KMS-11 (cell line): ENCODE data around the gene VSTM2B.

Experiments used
- H2AFZ ChIP-seq: fragments of 200-600 bp; sonication (generic); 2 replicates; pipeline ENCODE4 v1.6.1; 2016; ENCODE audit warnings: antibody characterized with exemption, mixed run types, low read depth
- H3K27ac ChIP-seq: fragments of 200-600 bp; sonication (generic); 2 replicates; pipeline ENCODE4 v1.6.1; 2016; ENCODE audit warnings: mild to moderate bottlenecking, mixed run types
- H3K27me3 ChIP-seq: fragments of 200-600 bp; sonication (generic); 2 replicates; pipeline ENCODE4 v1.6.1; 2017; ENCODE audit warnings: mild to moderate bottlenecking, low read depth, mixed run types, moderate library complexity; ENCODE audit not compliant: insufficient read depth
- H3K36me3 ChIP-seq: fragments of 200-600 bp; sonication (generic); 2 replicates; pipeline ENCODE4 v1.6.1; 2017; ENCODE audit warnings: mild to moderate bottlenecking, mixed run types; ENCODE audit not compliant: insufficient read depth
- H3K4me1 ChIP-seq: fragments of 200-600 bp; sonication (generic); 2 replicates; pipeline ENCODE4 v1.6.1; 2016; ENCODE audit warnings: mild to moderate bottlenecking, low read depth, mixed run types; ENCODE audit not compliant: poor library complexity, severe bottlenecking
- H3K4me2 ChIP-seq: fragments of 200-600 bp; sonication (generic); 2 replicates; pipeline ENCODE4 v1.7.0; 2016; ENCODE audit warnings: mild to moderate bottlenecking, mixed run types
- H3K4me3 ChIP-seq: fragments of 200-600 bp; sonication (generic); IDR thresholded peaks from 2 replicates; pipeline ENCODE4 v1.6.1; 2017; ENCODE audit warnings: low read depth, low read length, mixed read lengths; ENCODE audit not compliant: insufficient read depth
- H3K79me2 ChIP-seq: fragments of 200-600 bp; sonication (generic); 2 replicates; pipeline ENCODE4 v1.6.1; 2016; ENCODE audit warnings: low read depth, mixed run types; ENCODE audit not compliant: insufficient read depth
- H3K9ac ChIP-seq: fragments of 200-600 bp; sonication (generic); 2 replicates; pipeline ENCODE4 v1.6.1; 2016; ENCODE audit warnings: mild to moderate bottlenecking, mixed run types
- H4K20me1 ChIP-seq: fragments of 200-600 bp; sonication (generic); 2 replicates; pipeline ENCODE4 v1.6.1; 2016; ENCODE audit warnings: mild to moderate bottlenecking, mixed run types; ENCODE audit not compliant: insufficient read depth
- CTCF ChIP-seq: fragments of 200-600 bp; sonication (generic); conservative IDR thresholded peaks from 2 replicates; pipeline ENCODE4 v1.6.1; 2017; ENCODE audit warnings: low read depth, mild to moderate bottlenecking, antibody characterized with exemption, low read length, moderate library complexity, mixed read lengths

The VSTM2B gene

DNA sequence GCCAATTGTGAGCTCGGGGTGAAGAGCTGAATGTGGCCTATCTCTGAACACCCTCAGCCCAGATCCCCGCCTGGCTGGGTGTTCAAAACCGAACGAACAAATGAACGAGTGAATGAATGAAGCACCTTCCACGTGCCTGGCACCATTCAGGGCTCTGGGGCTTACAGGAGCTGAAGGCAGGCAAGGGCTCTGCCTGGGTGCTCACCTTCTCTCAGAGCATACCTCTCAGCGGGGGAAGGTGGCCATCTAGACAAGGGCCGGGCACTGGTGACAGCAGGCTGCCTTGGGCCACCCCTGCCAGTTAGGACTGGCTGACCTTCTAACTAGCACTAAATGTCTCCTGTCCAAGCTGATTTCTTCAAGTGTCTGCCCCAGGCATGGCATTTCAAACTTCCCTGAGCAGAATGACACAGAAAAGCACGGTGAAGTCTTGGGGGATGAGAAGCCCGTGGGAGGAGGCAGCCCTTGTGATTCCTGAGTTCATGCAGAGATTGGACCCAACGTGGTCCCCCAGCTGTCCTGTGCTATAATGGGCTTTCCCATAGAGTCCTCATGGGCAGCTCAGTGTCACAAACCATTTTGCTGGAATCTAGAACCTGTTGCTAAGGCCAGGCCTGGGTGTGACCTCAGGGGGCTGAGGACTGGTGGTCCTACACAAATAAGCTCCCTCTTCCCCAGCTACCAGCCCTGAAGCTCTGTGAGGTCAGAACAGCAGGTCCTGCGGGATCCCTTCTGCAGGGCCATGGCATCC lies 27.9 kb upstream of the VSTM2B start:
- TF ChIP-seq CTCF = no peak
- Histone ChIP-seq H3K4me1 (no peaks in the 10 kb centered on the region), H2AFZ (no peak overlapping the region), H3K27ac (no peak overlapping the region), H3K36me3 (no peaks in the 10 kb centered on the region), H3K4me2 (no peak overlapping the region), H3K9ac (no peak overlapping the region), H4K20me1 (no peaks in the 10 kb centered on the region), H3K27me3 (peaks cover 1% of the 10 kb centered on the region; the same call in 1 of the 2 replicates), H3K79me2 (no peaks in the 10 kb centered on the region), H3K4me3 (no peak overlapping the region)

DNA sequence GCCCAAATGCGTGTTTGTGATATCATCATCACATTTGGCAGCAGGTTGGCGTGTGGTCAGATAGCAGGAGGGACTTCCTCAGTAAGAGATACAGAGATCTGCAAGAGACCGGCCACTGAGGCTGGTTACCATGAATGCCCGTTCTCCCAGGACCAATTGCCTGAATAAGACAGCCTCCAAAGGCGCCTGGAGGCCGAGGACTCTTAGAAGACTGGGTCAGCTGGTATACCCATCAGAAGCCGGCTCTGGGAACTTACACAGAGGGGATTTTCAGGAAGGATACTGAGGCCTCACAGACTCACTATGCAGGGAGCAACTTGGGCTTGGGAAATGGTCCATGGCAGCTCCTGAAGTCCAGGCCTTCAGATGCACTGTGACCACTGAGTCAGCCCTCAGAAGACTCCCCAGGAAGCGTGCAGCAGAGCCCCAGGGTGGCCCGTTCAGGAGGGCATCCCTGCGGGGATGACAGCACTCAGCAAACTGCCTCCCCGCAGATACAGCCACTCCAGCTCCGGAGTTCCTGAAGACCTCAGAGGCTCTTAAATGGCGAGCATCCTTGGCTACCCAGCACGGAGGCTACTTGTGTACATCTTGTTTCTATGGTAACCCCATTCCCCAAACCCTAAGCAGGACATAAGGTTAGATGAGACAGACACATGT lies 26.4 kb upstream of the VSTM2B start:
- H3K27me3 ChIP-seq = peaks cover 3% of the 10 kb centered on the region; the same call in 1 of the 2 replicates
- no peak for TF ChIP-seq CTCF
- H3K79me2 ChIP-seq = no peaks in the 10 kb centered on the region
- H3K27ac ChIP-seq = no peak overlapping the region
- no peak overlapping the region for H2AFZ ChIP-seq
- H3K4me2 ChIP-seq = no peak overlapping the region
- H3K4me3 ChIP-seq = no peak overlapping the region
- H3K4me1 ChIP-seq = no peaks in the 10 kb centered on the region
- no peaks in the 10 kb centered on the region for H4K20me1 ChIP-seq
- no peaks in the 10 kb centered on the region for H3K36me3 ChIP-seq
- no peak overlapping the region for H3K9ac ChIP-seq

DNA sequence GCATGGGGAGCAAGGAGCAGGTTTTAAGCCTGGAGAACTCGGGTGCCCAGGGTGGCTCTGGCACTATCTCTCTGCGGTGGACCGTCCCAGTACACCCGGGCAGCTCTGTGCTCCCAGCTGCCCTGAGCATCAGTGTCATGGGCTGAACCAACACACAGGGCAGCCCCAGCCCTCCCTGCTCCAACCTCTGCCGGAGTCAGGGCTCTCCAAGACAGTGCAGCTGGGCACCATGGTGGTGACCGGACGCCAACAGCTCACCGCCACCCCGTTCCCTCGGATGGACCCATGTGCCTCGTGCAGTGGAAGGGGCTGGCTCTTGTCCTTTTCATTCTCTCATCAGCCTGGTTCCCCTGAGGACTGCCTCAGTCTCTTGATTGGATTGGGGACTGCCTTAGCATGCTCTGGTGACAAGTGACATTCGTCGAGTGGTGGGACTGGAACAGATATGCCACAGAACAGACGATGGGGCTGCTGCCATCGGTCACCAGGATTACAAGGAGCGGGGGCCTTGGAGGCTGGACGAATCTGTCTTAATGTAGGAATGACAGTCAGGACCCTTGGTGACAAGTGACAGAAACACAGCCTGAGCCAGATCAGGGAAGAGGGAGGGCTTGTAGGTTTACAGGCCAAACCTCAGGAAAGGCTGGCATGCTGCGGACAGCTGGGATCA lies 25.7 kb upstream of the VSTM2B start:
- TF ChIP-seq CTCF = no peak
- H3K4me2 ChIP-seq = no peak overlapping the region
- H3K4me1 ChIP-seq = no peaks in the 10 kb centered on the region

GRCh38 chr19:29501816-29502580 lies 23.8 kb upstream of the VSTM2B start:
- TF ChIP-seq CTCF = no peak
- Histone ChIP-seq H3K27ac (no peak overlapping the region), H3K79me2 (no peaks in the 10 kb centered on the region), H3K4me2 (no peak overlapping the region), H2AFZ (no peak overlapping the region), H4K20me1 (no peaks in the 10 kb centered on the region), H3K27me3 (peaks cover 3% of the 10 kb centered on the region; the same call in 1 of the 2 replicates), H3K4me3 (no peak overlapping the region), H3K9ac (no peak overlapping the region), H3K4me1 (no peaks in the 10 kb centered on the region), H3K36me3 (no peaks in the 10 kb centered on the region)

More for the DNA sequence above, 25.7 kb upstream of the VSTM2B start:
- H3K27me3 ChIP-seq = peaks cover 3% of the 10 kb centered on the region; the same call in 1 of the 2 replicates
- no peak overlapping the region for H2AFZ ChIP-seq
- no peaks in the 10 kb centered on the region for H3K79me2 ChIP-seq
- H3K27ac ChIP-seq = no peak overlapping the region
- H3K9ac ChIP-seq = no peak overlapping the region
- H3K4me3 ChIP-seq = no peak overlapping the region
- H3K36me3 ChIP-seq = no peaks in the 10 kb centered on the region
- H4K20me1 ChIP-seq = no peaks in the 10 kb centered on the region
